A673 (cell line): ENCODE data around the gene GABRG3.

Experiments used
- EZH2 ChIP-seq: fragments of 200-600 bp; sonication (generic); IDR thresholded peaks from 2 replicates; pipeline ENCODE4 v1.6.1; 2017; ENCODE audit warnings: borderline replicate concordance, low read depth, mild to moderate bottlenecking, mixed read lengths, antibody characterized with exemption, low read length; ENCODE audit not compliant: poor library complexity, severe bottlenecking
- TF ChIP-seq, protein P1 (sequence below): fragments of 300-800, 200-600 bp; sonication (generic); conservative IDR thresholded peaks from 2 replicates; pipeline ENCODE4 v1.5.1; 2017; ENCODE audit warnings: low read depth, mild to moderate bottlenecking, antibody characterized with exemption, low read length, moderate library complexity, mixed read lengths

DNA sequence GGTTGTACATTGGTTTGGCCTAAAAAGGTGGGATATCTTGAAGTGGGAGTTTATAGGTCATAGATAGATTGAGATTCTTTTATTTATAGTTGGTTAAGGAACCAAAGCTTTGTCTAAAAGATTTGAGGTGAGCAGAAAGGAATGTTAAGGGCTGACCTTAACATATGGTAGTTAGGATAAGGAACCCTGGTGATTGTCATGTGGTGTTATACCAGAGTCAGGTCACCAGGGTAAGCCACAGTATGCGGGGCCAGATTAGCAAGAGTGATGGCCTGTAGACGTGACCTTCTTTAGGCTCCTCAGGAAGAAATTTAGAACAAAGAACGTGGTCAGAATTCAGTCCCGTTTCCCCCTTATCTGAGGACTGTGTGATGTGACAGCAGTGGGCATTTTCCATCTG is 249.2 kb downstream of the GABRG3 start:
- TF ChIP-seq, protein P1, sequence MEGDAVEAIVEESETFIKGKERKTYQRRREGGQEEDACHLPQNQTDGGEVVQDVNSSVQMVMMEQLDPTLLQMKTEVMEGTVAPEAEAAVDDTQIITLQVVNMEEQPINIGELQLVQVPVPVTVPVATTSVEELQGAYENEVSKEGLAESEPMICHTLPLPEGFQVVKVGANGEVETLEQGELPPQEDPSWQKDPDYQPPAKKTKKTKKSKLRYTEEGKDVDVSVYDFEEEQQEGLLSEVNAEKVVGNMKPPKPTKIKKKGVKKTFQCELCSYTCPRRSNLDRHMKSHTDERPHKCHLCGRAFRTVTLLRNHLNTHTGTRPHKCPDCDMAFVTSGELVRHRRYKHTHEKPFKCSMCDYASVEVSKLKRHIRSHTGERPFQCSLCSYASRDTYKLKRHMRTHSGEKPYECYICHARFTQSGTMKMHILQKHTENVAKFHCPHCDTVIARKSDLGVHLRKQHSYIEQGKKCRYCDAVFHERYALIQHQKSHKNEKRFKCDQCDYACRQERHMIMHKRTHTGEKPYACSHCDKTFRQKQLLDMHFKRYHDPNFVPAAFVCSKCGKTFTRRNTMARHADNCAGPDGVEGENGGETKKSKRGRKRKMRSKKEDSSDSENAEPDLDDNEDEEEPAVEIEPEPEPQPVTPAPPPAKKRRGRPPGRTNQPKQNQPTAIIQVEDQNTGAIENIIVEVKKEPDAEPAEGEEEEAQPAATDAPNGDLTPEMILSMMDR, result no peak
- no peak for TF ChIP-seq EZH2
